GM19099 (cell line): ENCODE results near the gene MIOX.

Experiments used
- POLR2A ChIP-seq: IDR thresholded peaks from 3 replicates; pipeline ENCODE4 v1.6.1; 2011; ENCODE audit warnings: low read depth; ENCODE audit not compliant: insufficient read length; ENCODE audit errors: extremely low read depth

The MIOX gene

GRCh38 chr22:50464451-50464850, 22.2 kb upstream of the MIOX start:
- TF ChIP-seq POLR2A: no peak

DNA sequence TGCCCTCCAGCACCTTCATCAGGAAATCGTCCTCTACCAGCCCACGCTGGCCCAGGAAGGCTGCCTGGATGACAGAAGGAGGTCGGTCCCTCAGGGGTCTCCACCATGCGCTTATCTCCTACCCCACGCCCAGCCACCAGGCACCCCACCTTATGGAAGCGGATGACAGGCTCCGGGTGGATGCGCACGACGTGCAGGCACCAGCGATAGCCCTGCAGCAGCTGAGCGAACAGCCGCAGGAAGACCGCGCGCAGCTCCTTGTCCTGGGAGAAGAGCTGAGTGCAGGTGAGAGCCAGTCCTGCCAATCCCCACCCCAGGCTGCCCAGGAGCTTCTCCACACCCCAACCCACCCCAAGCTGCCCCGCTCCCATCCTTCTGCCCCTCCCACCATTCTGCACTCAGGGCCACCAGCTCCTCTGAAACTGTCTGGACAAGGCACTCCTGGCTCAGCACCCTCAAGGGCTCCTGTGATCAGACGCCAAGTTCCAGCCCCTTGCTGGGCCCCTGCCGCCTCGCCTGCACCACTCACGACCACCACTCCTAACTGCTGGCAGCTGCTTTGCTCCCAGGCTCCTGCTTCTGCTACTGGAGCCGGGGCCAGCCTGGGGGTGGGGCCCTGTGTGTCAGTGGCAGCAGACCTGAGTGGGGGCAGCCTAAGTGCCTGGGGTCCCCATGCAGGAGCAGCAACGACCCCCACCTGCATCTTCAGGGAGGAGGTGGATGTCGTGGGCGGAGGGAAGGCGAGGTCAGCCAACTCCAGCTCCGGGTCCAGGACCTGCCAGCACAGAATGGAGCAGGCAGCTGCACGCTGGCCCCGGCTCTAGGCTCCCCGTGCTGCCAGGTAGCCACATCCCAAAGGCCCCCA, 21.4 kb upstream of the MIOX start:
- TF ChIP-seq POLR2A: no peak

- TF ChIP-seq POLR2A: no peak
Observed at GRCh38 chr22:50467341-50467740, 19.3 kb upstream of the MIOX start.

DNA sequence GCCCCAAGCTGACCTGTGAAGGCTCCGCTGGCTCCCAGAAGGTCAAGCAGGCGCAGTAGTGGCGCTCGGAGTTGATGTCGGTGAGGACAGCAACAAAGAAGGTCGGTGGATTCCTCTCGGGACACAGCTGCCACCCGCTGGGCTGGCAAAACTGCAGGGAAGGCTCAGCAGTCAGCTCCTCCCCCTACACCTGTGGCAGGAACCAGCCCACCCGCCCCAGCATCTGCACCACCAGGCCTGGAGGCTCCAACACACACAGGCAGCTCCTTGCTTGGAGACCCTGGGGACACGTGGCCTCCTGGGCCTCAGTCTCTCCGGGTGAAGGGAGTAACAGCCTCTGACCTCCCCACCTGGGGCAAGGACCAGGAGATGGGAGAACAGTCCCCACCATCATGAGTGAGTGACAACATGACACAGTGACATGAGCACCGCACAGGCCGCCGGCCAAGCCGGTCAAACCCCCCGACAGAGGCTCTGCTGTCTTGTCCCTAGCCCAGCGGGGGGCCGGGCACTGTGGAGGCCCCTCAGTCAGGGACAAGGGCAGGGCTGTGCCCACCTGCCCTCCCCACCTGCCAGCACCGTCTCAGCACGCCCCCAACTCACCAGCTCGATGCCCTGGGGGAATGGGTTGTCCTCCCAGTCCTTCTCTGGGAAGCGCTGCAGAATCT, 18.8 kb upstream of the MIOX start:
- no peak for TF ChIP-seq POLR2A

GRCh38 chr22:50468626-50469025, 18.0 kb upstream of the MIOX start:
- TF ChIP-seq POLR2A: no peak

DNA sequence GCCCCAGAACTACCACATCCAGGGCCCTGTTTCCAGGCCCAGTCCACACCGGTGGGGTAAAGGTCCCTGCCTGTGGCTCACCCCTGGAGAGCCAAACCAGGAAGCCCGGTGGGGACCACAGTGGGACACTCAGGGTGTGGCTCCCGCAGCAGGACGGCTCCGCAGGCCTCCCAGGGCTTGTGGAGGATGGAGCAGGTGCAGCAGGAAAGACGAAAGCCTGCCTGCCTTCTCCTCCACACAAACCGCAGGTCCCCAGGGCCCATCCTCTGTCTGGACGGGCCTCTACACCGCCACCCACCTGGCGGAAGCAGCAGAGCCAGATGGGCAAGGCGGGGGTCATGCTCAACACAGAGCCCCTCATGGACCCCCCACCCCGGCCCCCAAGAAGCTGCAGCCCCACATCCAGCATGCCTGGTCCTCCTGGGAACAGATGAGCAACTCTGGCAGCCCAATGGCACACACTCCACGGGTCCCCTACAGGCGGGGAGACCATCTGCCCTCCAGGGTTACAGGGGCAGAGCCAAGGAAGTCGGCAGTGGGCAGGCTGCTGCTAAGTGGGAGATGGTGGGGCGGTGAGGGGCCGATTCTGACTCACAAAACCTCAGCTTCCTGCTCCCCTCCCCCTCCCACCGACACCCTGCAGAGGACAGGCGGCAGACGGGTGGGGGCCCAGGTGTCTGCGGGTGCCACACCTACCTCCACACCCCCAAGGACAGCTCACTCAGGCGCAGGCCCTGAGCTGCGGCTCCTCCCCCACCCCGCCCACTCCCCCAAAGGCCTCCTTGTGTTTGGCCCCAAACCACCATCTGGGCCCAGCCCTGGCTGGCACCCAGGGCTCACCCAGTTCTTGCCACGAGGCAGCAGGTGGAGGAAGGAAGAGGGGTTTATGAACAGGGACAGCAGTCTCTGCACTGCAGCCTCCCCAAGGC, 17.0 kb upstream of the MIOX start:
- TF ChIP-seq POLR2A: peak; percentile 43

GRCh38 chr22:50470491-50470890, 16.2 kb upstream of the MIOX start:
- TF ChIP-seq POLR2A: no peak

DNA sequence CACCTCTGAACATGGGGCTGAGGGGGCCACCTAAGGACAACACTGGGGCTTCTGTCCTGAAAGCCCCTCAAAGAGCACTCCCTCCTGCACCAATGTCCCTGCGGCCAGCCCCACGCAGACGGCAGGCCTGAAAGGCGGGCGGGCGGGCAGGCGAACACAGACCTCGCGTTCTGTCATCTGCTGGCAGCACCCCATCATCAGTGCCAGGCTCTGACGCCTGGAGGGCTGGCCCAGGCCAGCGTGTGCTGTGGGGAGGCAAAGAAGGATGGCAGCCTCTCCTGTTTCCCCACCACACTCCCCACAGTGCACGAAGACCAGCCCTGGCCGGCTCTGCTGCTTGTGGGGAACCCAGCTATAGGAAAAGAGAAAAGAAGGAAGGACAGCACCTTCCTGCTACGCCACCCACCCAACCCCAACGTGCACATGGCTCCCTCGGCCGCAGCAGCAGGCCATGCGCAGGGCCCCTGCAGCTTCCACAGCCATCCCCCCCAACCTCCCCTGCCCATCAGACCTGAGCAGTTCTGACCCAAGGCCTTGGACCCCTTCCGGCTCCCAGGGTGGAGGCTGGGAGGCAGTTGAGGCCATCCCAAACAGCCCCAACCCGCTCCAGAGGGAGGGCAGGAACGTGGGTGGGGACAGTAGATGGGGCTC, 15.3 kb upstream of the MIOX start:
- no peak for TF ChIP-seq POLR2A

DNA sequence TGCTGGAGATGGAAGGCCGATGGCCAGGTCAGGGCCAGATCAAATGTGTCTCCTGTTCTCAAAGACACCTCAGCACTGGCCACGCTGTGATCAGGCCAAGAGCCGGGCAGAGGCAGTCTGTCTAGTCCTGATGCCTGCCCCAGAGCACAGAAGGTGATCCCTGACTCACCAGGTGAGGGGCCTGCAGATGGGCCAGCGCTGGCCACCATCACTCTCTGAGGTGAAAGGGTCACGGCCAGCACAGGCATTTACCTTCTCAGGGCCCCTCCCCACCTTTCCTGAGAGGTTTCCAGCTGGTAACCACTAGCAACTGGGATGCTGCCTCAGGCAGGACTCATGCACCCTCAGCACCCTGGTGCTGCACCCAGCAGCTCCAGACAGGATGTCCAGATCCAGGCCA, 14.7 kb upstream of the MIOX start:
- TF ChIP-seq POLR2A: no peak

- no peak for TF ChIP-seq POLR2A
Observed at GRCh38 chr22:50473088-50473487, 13.6 kb upstream of the MIOX start.

DNA sequence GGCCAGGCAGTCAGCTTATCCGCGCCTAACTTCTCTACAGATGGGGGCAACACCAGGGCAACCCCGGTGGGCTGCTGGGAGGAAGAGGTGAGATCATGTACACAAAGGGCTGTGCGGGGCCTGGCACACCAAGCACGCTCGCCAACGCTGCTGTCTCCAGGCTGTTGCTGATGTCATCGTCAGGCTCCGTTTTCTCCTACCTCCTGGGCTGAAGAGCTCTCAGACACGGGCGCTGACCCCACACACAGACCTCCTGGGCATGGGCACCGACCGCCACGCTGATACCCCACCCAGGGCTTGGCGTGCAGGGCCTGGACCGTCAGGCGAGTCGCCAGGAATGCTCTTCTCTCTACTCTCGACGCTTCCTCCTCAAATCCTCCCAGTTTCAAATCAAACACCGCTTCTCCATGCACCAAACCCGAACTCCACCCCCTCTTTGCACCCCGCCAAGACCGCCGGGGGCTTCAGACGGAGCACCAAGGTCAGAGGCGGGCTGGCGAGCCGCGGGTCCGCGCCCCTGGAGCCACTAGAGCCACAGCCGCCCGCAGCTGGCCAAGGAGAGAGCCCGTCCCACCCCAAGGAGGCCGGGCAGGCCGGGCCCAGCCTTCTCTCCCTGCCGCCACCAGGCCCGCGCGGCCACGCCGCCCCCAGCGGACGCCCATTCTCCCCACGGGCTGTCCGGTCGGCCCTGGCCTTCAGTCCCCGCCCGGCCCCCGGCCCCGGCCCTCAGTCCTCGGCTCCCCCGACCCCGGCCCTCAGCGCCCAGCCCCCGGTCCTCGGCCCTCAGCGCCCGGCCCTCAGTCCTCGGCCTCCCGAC, 12.6 kb upstream of the MIOX start:
- no peak for TF ChIP-seq POLR2A

DNA sequence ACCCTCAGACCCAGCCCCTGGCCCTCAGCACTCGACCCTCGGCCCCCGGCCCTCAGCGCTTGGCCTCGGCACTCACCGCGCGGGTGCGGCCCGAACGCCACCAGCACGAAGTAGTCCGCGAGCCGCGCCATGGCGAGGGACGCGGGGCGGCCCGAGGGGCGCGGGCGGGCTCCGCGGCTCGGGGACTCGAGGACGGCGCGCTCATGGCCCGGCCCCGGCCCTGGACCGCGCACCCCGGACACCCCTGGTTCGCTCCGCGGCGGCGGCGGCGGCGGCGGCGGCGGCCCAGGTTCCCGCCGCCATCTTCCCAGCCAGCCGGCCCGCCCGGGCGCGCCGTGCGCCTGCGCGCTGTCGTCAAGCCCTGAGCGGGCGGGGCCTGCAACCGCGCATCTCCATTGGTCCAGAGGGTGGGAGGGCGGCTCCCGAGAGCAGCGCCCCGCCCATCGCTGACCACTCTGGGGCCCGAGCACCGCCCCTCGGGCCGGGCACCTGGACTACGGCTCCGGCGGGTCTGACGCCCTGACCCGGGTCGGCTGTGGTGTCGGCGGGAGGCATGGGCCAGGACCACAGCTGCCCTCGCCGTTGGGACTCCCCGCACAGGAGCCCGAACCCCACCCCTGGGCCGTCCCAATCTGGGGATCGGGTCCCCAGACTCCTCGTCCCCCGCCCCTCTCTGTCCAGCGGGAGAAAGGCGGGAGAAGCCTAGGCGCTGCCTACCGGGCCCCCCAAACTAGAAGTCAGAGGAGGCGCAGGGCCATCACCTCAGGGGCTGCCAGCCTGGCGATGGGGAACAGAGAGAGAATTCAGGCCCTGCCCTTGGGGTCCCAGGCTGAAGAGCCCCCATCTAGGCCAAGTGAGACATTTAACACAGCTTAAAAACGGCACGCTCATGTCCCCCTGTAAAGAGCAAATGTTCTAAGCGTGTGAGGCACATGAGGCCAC, 11.7 kb upstream of the MIOX start, which contains the start of gene SBF1:
Gene SBF1, minus strand, starts transcription at position 326 of the 942 bp plus-strand sequence. Its CDS starts 195 bp downstream, at position 131.
- peak; percentile 72 for TF ChIP-seq POLR2A

DNA sequence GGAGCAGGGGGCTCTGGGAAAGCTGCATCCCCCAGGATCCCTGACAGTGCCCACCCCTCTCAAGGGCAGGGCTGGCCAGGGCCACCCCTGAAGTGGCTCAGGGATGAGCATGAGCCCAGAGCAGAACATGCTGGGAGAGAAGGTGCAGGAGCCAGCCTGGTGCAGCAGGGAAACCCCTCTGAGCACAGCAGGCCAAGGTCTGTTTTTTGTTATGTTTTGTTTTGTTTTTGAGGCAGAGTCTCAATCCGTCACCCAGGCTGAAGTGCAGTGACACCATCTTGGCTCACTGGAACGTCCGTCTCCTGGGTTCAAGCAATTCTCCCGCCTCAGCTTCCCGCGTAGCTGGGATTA, 11.0 kb upstream of the MIOX start:
- no peak for TF ChIP-seq POLR2A
